M059J (cell line): ENCODE measurements around the gene DPP7. TPM values are rescaled to one million over a fixed set of nuclear protein-coding genes. Genes with fewer than 3 reads are reported as not detected.

Experiments
- DNase-seq: peaks from one replicate; pipeline ENCODE4 v3.0.0-alpha.2; 2012; ENCODE audit warnings: low read depth
- total RNA-seq: library from RNA; depleted of rRNA; stranded (reverse); fragments of >200 nt; shearing (Covaris generic); gene quantifications from 2 replicates; pipeline ENCODE4 v1.2.3, GENCODE V29; 2014

The DPP7 gene
- total RNA-seq, 1 experiment from 2014 or later: 30.0 TPM

- no peak for DNase-seq
Observed at GRCh38 chr9:137111788-137112563, 2.6 kb downstream of the DPP7 start.

- DNase-seq: no peak
Observed at GRCh38 chr9:137110911-137111787, 3.4 kb downstream of the DPP7 start.

- DNase-seq: no peak
Observed at GRCh38 chr9:137110147-137110910, 4.2 kb downstream of the DPP7 start.

GRCh38 chr9:137109250-137110146 lies 5.0 kb downstream of the DPP7 start:
- DNase-seq: no peak

GRCh38 chr9:137108608-137109249 lies 5.8 kb downstream of the DPP7 start:
- DNase-seq: no peak

- DNase-seq: no peak
Observed at GRCh38 chr9:137107982-137108381, 6.6 kb downstream of the DPP7 start.

- DNase-seq: no peak
Observed at GRCh38 chr9:137107312-137107921, 7.1 kb downstream of the DPP7 start.

- no peak for DNase-seq
Observed at GRCh38 chr9:137106662-137107250, 7.8 kb downstream of the DPP7 start.

GRCh38 chr9:137105814-137106661 lies 8.5 kb downstream of the DPP7 start:
- DNase-seq: no peak

- no peak for DNase-seq
Observed at GRCh38 chr9:137103206-137103999, 11.1 kb downstream of the DPP7 start.

GRCh38 chr9:137099231-137099630 lies 15.3 kb downstream of the DPP7 start:
- DNase-seq: no peak

GRCh38 chr9:137097761-137098462 lies 16.6 kb downstream of the DPP7 start:
- DNase-seq: no peak

- no peak for DNase-seq
Observed at GRCh38 chr9:137096785-137097546, 17.6 kb downstream of the DPP7 start.

- no peak for DNase-seq
Observed at GRCh38 chr9:137095664-137096517, 18.6 kb downstream of the DPP7 start.

GRCh38 chr9:137089232-137089947 lies 25.1 kb downstream of the DPP7 start:
- no peak for DNase-seq
